GM18502 (cell line): ENCODE data around the gene ESRRG.

ENCODE experiments used
- ATAC-seq: cut with Tn5 transposase; IDR thresholded peaks from one replicate; pipeline ENCODE4 v1.9.1; 2021; ENCODE audit warnings: mild to moderate bottlenecking; ENCODE audit not compliant: unreplicated experiment, poor library complexity

Gene ESRRG

DNA sequence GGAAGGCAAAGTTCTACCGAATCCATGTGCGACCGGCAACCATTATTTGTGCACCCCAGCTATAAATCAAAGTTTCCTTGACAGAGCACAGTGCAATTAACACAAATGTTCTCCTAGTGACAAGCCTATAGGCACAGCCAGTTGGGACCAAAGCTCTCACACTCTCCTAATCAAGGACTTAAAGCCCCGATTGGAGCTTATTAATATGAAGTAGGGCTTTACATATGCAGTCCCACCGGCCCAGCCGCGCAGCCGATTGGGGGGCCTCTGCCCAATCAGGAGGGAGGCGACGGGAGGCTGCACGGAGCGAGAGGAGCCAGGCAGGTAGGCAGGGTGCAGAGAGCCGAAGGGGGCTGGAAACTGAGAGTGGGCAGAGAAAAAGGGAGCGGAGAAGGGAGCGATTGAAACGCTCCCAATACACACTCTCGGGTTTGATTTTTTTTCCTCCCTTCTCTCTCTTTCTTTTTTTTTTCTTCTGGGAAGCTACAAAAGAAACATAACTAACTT lies at the start of gene ESRRG:
Gene ESRRG, minus strand, starts transcription at position 156 of the 507 bp plus-strand sequence. Its CDS starts 130 bp downstream, at position 26.
- no peak for ATAC-seq

DNA sequence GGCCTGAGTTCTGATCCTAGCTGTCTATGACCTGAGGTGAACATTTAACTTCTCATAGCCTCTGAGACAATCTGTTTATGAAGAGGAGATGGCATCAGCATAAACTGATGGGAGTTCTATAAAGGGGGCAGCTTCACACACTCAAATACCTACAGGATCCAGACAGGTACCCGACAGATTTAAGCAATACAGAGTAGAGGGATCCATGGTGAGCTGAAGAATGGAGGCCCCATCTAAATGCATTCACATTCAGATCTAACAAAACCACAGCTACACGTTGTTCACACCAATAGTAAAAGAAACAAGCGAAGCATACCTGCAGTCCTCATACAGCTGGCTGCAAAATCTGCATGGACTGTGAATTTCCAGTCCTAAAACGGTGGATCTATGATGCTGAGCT lies 48.7 kb upstream of the ESRRG start:
- no peak for ATAC-seq

DNA sequence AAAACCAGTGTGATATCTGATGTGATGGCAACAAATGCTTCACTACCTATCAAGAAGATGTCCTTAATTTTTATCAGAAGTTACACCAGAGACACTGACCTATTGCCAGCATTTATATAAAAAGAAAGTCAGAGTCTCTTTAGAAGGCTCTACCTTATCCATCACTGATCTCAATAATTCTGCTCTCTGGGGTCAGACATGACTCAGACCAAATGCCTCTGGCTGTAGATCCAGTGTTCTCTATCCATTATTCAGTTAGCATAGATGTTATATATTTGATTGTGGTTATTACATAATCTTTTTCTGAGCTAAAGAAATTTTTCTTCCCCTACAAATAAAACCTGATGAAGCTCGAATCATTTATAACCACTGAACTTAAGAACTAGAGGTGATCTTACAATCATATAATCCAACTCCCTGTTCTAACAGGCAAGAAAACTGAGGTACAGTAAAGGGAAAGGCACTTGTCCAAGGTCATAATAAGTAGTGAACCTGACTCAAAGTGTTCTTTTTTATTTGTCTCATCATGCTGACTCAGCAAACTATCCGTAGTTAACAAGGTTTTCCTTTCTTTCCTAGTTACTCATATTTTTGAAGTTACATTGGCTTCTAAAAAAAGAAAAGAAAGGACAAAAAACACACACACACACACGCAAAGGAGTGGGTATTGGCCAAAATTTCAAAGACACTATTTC lies 43.6 kb upstream of the ESRRG start:
- ATAC-seq, result no peak

DNA sequence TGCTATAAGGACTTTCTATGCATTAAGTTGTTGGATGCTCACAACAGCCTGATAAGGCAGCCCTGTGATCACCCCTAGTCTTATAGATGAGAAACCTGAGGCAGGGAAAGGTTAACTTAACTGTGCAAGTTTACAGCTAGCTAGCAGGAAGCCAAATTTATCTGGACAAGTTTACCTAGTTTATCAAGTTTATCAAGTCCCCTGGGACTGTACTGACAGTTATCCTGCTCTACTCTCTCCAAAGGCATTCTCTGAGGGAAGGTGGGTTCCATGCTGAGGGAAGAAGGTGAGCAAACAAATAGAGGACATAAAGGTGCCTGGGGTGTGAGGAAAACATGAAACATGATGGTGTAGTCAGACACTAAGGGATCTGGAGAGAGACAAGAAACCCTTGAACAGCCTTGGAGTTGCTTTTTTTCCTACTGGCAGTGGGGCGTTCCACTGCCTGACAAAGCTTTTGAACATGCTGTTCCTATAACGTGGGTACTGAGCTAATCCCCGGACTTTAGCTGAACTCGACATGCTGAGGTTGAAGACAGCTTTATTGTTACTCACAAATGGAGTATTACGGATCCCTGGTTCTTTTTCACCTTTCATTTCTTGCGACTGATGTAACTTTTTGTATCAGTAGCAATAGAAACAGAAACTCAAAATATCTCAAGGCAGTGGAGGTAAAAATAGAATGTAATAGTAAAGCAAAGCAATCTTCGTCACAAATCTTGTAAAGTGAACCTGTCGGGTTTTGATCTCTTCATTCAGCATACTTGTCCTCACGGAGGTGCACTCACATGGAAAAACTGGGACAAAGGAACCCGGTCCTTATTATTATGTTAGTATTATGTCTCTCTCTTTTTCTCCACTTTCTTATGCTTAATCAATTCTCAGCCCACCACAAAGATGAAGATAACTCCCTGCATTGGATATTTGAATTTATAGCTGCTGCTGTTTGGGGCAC lies 42.4 kb upstream of the ESRRG start:
- ATAC-seq, result no peak

DNA sequence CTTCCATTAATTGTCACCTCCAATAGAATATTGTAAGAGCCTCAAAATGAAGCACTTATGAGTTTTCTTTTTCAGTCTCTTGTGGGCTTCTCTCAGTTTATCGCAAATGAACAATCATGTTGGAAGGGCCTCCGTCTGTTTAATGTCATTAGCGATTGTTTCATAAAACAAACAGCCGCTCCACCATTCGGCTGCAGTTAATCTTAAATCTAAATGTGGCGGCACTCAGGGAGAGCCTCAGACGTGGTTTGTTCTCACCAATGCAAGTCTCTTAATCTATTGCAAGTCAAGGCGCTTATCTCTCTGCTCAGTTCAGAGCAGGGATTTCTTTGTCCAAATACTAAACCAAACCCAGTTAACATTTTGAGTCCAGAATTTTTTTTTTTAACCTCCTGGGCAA lies 34.9 kb upstream of the ESRRG start:
- no peak for ATAC-seq

DNA sequence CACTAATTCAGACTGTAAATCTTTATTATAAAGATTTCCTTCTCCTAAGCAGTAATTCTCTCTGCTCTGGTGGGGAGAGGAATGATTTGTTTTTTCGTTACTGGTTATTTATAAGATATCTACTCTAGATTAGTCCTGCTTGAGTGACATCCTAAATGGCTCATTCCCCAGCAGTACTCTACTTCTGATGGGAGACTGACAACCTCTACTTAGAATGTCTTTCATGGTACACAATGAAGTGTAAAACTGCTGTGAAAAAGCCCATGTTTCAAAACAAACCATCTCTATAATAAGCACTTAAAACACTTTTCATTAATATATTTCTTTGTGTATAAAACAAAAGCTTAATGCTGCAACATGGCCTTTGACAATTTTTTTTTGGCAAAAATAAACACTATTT lies 33.9 kb upstream of the ESRRG start:
- ATAC-seq, result no peak

GRCh38 chr1:216750961-216751360 lies 27.7 kb upstream of the ESRRG start:
- ATAC-seq, result no peak

GRCh38 chr1:216750031-216750627 lies 26.9 kb upstream of the ESRRG start:
- peak; percentile 64 for ATAC-seq

- no peak for ATAC-seq
Observed at GRCh38 chr1:216749232-216749631, 26.0 kb upstream of the ESRRG start.

GRCh38 chr1:216742625-216743024 lies 19.4 kb upstream of the ESRRG start:
- no peak for ATAC-seq

DNA sequence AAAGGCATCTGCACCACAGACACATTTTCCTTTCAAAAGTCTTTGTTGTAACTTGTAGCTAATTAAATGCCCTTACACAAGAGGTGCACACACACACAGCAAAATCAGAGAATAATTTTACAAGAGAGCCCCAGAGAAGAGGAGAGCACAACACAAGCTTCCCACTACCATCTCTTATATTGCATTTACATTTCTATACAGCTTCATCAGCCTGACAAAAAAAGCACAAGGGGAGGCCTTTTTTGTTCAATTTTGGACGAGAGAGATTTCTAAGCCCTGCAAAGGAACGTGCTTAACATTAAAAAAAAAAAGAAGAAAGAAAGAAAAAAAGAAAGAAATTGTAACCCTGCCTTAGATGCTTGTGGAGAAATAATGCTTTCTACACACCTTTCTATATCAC lies 17.1 kb upstream of the ESRRG start:
- ATAC-seq, result no peak

DNA sequence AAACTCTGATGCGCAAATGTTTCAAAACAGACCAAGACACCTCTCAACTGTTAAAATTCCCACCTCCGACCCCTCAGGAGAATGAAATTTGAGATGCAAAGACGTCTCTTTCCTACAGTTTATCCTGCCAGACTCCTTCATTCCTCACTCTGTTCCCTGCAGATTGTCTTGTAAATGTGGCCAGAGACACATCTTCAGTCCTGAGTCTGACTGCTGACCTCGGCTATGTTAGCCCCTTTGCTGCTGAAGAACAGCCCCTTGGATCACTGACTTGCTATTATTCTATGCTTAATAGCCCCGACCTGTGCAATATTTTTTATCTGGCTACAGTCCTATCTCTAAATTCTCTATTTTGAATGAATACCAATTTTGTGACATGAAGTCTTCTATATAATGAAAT lies 16.6 kb upstream of the ESRRG start:
- ATAC-seq, result no peak

DNA sequence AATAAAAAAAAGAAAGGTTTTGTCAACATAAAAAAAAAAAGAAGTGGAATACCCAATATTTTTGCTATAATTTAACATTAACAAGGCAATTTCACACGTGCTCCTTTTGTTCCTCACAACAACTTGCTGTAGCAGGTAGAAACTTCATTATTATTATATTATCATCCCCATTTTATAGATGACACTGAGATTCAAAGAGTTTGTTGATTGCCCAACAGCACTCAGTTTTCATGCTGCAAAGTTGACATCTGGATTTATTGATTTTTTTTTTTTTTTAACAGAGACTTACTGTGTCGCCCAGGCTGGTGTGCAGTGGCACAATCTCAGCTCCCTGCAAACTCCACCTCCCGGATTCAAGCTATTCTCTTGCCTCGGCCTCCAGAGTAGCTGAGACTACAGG lies 8.9 kb upstream of the ESRRG start:
- no peak for ATAC-seq

DNA sequence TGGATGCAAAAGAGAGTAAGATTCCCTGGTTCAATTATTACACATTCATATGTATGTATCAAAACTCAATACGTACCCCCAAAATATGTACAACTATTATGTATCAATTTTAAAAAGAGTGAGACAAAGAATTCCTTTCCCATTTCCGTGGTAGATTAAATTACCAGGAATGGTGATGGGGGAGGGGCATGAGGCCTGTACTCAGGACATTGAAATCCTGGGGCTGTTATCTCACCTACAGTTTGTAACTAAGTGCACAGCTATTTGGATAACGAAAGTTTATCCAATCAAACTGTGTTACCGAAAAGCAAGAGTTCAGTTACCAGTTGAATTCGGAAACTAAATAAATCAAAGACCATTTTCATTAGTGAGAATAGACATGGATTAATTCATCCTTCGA lies 8.3 kb upstream of the ESRRG start:
- ATAC-seq, result no peak

DNA sequence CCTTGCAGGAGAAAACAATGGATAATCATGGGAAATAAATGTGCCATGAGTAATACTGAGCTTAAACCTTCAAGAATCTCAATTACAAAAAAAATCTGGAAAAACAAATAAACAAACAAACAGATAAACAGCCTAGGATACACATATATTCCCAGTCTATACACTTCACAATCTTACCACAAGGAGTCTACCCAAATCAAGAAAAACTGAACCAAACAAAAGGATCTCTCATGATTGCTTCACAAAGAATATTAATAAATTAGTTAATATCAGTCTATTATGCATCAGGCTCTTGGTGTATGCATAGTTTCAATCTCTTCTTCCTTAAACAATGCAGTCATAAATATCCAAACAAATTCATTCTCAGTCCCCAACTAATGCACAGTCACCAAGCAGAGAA lies 3.2 kb upstream of the ESRRG start:
- ATAC-seq, result no peak

- no peak for ATAC-seq
Observed at GRCh38 chr1:216722821-216723220, 408 bp downstream of the ESRRG start.

DNA sequence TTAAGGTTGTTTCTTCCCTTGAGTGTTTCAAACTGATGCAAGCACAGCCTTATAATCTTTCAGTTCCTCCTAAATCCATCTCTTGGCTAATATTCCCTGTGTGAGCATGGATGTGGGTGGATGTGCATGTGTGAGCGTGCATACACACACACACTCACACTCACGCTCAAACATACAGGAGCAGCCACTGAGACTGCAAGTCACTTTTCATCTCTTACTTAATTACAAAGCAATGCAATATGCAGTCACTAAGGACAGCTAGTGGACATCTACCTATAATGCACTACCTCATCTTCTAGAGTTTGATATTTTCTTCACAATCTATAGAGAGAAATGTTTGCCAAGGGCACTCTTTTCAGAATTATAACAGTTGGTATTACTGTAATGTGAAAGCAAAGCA lies 1.4 kb downstream of the ESRRG start:
- ATAC-seq, result no peak

GRCh38 chr1:216721062-216721461 lies 2.2 kb downstream of the ESRRG start:
- ATAC-seq, result no peak

DNA sequence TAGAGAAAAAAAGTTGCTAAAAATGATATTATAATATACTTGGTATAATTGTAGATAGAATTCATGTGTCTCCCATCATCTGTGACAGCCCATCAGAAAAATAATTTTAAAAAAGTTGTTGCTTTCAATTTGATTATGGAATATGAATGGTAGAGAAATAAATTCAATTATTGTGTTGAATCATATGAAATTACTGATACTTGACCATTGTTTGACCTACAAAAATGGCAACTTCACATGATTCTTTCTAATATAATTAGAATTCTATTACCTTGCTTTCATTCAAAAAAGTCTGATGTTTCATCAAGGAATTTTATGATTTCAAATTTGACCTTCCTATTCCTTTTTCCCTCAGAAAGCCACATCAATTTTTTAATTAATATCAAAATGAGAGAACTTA lies 11.5 kb downstream of the ESRRG start:
- ATAC-seq, result no peak

GRCh38 chr1:216710598-216711333 lies 12.5 kb downstream of the ESRRG start:
- no peak for ATAC-seq
